GM18498 (cell line): ENCODE results near the gene NSMCE3.

Source experiments
- ATAC-seq: cut with Tn5 transposase; IDR thresholded peaks from one replicate; pipeline ENCODE4 v1.9.1; 2021; ENCODE audit warnings: mild to moderate bottlenecking, moderate library complexity; ENCODE audit not compliant: unreplicated experiment

The NSMCE3 gene

DNA sequence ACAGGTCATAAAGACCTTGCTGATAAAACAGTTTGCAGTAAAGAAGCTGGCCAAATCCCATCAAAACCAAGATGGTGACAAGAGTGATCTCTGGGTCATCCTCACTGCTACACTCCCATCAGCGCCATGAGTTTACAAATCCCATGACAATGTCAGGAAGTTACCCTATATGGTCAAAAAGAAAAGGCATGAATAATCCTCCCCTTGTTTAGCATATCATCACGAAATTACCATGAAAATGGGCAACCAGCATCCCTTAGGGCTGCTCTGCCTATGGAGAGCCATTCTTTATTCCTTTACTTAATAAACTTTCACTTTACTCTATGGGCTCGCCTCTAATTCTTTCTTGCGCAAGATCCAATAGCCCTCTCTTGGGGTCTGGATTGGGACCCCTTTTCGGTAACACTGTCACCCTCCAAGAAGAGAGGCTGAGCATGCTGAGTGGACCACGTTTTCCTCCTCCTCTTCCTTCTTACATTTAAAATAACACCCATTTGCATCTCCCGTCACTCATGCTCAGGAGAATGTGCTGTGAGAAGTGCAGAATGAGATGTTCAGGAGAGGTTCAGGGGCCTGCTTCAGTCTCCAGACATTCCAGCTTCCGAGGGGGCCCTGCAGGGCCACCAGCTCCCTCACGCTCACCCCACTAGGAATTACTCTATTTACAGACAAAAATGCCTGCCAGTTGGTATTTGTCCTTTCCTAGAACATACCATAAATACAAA is 47.3 kb downstream of the NSMCE3 start:
- ATAC-seq = no peak

GRCh38 chr15:29220852-29221251 is 48.8 kb downstream of the NSMCE3 start:
- ATAC-seq = no peak

DNA sequence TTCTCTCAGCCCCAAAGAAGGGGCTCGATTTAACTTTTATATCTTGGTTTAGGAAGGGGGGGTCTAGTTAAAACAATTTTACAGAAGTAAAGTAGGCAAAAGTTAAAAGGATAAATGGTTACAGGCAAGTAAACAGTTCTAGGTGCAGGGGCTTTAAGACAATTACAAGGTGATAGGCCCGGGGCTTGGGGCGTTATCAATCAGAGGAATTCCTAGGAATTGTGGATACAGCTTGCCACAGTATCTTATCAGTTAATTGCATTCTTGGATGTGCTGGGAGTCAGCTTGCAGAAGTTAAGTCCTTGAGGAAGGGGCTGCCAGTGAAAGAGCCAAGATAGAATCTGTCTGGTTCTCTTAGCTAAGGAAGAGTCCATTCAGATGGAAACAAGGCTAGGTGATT is 52.7 kb downstream of the NSMCE3 start:
- ATAC-seq = no peak
